ENCODE measurements around the gene AGPAT4.

AGPAT4 gene

GRCh38 chr6:161254126-161254463 lies 19.8 kb downstream of the AGPAT4 start:
- no peak for DNase-seq

- DNase-seq = no peak
These were observed 22.5 kb downstream of the AGPAT4 start for GRCh38 chr6:161251345-161251744.

- no peak for DNase-seq
These were observed 24.5 kb downstream of the AGPAT4 start for GRCh38 chr6:161249327-161249726.

GRCh38 chr6:161246725-161247124 lies 27.1 kb downstream of the AGPAT4 start:
- no peak for DNase-seq

- no peak for DNase-seq
These were observed 28.5 kb downstream of the AGPAT4 start for GRCh38 chr6:161245363-161245762.

GRCh38 chr6:161244725-161245124 lies 29.1 kb downstream of the AGPAT4 start:
- DNase-seq = no peak

GRCh38 chr6:161242779-161243693 lies 30.8 kb downstream of the AGPAT4 start:
- DNase-seq = peak; percentile 65

- no peak for DNase-seq
These were observed 31.7 kb downstream of the AGPAT4 start for GRCh38 chr6:161242113-161242512.

GRCh38 chr6:161239001-161239400 lies 34.9 kb downstream of the AGPAT4 start:
- DNase-seq = no peak

GRCh38 chr6:161238500-161238899 lies 35.4 kb downstream of the AGPAT4 start:
- no peak for DNase-seq

GRCh38 chr6:161238081-161238480 lies 35.8 kb downstream of the AGPAT4 start:
- DNase-seq = no peak

- DNase-seq = no peak
These were observed 36.7 kb downstream of the AGPAT4 start for GRCh38 chr6:161237176-161237575.

GRCh38 chr6:161235776-161236633 lies 37.9 kb downstream of the AGPAT4 start:
- DNase-seq = peak; percentile 69

- DNase-seq = peak; percentile 18
These were observed 39.7 kb downstream of the AGPAT4 start for GRCh38 chr6:161233986-161234661.

GRCh38 chr6:161232467-161232866 lies 41.4 kb downstream of the AGPAT4 start:
- no peak for DNase-seq

GRCh38 chr6:161232010-161232409 lies 41.9 kb downstream of the AGPAT4 start:
- no peak for DNase-seq

GRCh38 chr6:161230339-161230738 lies 43.5 kb downstream of the AGPAT4 start:
- DNase-seq = no peak

GRCh38 chr6:161228921-161229591 lies 44.8 kb downstream of the AGPAT4 start:
- peak; percentile 91 for DNase-seq

GRCh38 chr6:161228096-161228495 lies 45.8 kb downstream of the AGPAT4 start:
- DNase-seq = no peak

- no peak for DNase-seq
These were observed 46.6 kb downstream of the AGPAT4 start for GRCh38 chr6:161227004-161227960.
